ENCODE data around the gene CLDN1.
A peak's percentile ranks its signal among the peaks of the same experiment; 100 is the strongest.

The CLDN1 gene

GRCh38 chr3:190326930-190327329 lies 4.7 kb upstream of the CLDN1 start:
- H3K9ac ChIP-seq (ENCODE audit: low read length), result no peak overlapping the region
- H3K36me3 ChIP-seq (ENCODE audit: control insufficient read depth, low read depth, low read length), result no peaks in the 10 kb centered on the region
- no peaks in the 10 kb centered on the region for H3K9me3 ChIP-seq (ENCODE audit: control insufficient read depth, low read depth, low read length)
- H3K27ac ChIP-seq (ENCODE audit: low read length), result no peak overlapping the region
- peaks cover 15% of the 10 kb centered on the region for H3K27me3 ChIP-seq (ENCODE audit: control insufficient read depth, insufficient read depth, low read length)
- peaks cover 11% of the 10 kb centered on the region for H3K4me1 ChIP-seq (ENCODE audit: control insufficient read depth, low read depth, low read length)
- no peak overlapping the region for H3K4me3 ChIP-seq (ENCODE audit: low read length)

- Histone ChIP-seq H3K4me1 (ENCODE audit: control insufficient read depth, low read depth, low read length) (peaks cover 14% of the 10 kb centered on the region), H3K9me3 (ENCODE audit: control insufficient read depth, low read depth, low read length) (no peaks in the 10 kb centered on the region), H3K36me3 (ENCODE audit: control insufficient read depth, low read depth, low read length) (no peaks in the 10 kb centered on the region), H3K9ac (ENCODE audit: low read length) (no peak overlapping the region), H3K27me3 (ENCODE audit: control insufficient read depth, insufficient read depth, low read length) (peaks cover 20% of the 10 kb centered on the region), H3K4me3 (ENCODE audit: low read length) (no peak overlapping the region), H3K27ac (ENCODE audit: low read length) (no peak overlapping the region)
These were observed 4.1 kb upstream of the CLDN1 start for GRCh38 chr3:190326361-190326760.

- no peak overlapping the region for H3K4me3 ChIP-seq (ENCODE audit: low read length)
- no peak overlapping the region for H3K9ac ChIP-seq (ENCODE audit: low read length)
- H3K27me3 ChIP-seq (ENCODE audit: control insufficient read depth, insufficient read depth, low read length), result peaks cover 25% of the 10 kb centered on the region
- no peaks in the 10 kb centered on the region for H3K9me3 ChIP-seq (ENCODE audit: control insufficient read depth, low read depth, low read length)
- peaks cover 14% of the 10 kb centered on the region for H3K4me1 ChIP-seq (ENCODE audit: control insufficient read depth, low read depth, low read length)
- H3K27ac ChIP-seq (ENCODE audit: low read length), result no peak overlapping the region
- H3K36me3 ChIP-seq (ENCODE audit: control insufficient read depth, low read depth, low read length), result no peaks in the 10 kb centered on the region
These were observed 3.7 kb upstream of the CLDN1 start for GRCh38 chr3:190325923-190326322.

GRCh38 chr3:190323246-190323626 lies 990 bp upstream of the CLDN1 start:
- no peak overlapping the region for H3K27ac ChIP-seq (ENCODE audit: low read length)
- H3K4me3 ChIP-seq (ENCODE audit: low read length), result no peak overlapping the region
- no peak overlapping the region for H3K9ac ChIP-seq (ENCODE audit: low read length)
- H3K4me1 ChIP-seq (ENCODE audit: control insufficient read depth, low read depth, low read length), result peaks cover 14% of the 10 kb centered on the region
- peaks cover 31% of the 10 kb centered on the region for H3K27me3 ChIP-seq (ENCODE audit: control insufficient read depth, insufficient read depth, low read length)
- no peaks in the 10 kb centered on the region for H3K9me3 ChIP-seq (ENCODE audit: control insufficient read depth, low read depth, low read length)
- H3K36me3 ChIP-seq (ENCODE audit: control insufficient read depth, low read depth, low read length), result no peaks in the 10 kb centered on the region

- Histone ChIP-seq H3K4me1 (ENCODE audit: control insufficient read depth, low read depth, low read length) (peaks cover 14% of the 10 kb centered on the region), H3K27me3 (ENCODE audit: control insufficient read depth, insufficient read depth, low read length) (peaks cover 31% of the 10 kb centered on the region), H3K4me3 (ENCODE audit: low read length) (peak overlapping the region; percentile 73), H3K36me3 (ENCODE audit: control insufficient read depth, low read depth, low read length) (no peaks in the 10 kb centered on the region), H3K9ac (ENCODE audit: low read length) (no peak overlapping the region), H3K9me3 (ENCODE audit: control insufficient read depth, low read depth, low read length) (no peaks in the 10 kb centered on the region), H3K27ac (ENCODE audit: low read length) (no peak overlapping the region)
These were observed 479 bp upstream of the CLDN1 start for GRCh38 chr3:190322604-190323245.

- no peaks in the 10 kb centered on the region for H3K9me3 ChIP-seq (ENCODE audit: control insufficient read depth, low read depth, low read length)
- H3K27me3 ChIP-seq (ENCODE audit: control insufficient read depth, insufficient read depth, low read length), result peaks cover 31% of the 10 kb centered on the region
- peaks cover 9% of the 10 kb centered on the region for H3K4me1 ChIP-seq (ENCODE audit: control insufficient read depth, low read depth, low read length)
- no peak overlapping the region for H3K9ac ChIP-seq (ENCODE audit: low read length)
- H3K4me3 ChIP-seq (ENCODE audit: low read length), result no peak overlapping the region
- H3K36me3 ChIP-seq (ENCODE audit: control insufficient read depth, low read depth, low read length), result no peaks in the 10 kb centered on the region
- no peak overlapping the region for H3K27ac ChIP-seq (ENCODE audit: low read length)
These were observed 1.5 kb downstream of the CLDN1 start for GRCh38 chr3:190320594-190321362.

- Histone ChIP-seq H3K4me3 (ENCODE audit: low read length) (no peak overlapping the region), H3K9ac (ENCODE audit: low read length) (no peak overlapping the region), H3K27me3 (ENCODE audit: control insufficient read depth, insufficient read depth, low read length) (peaks cover 31% of the 10 kb centered on the region)
These were observed 2.6 kb downstream of the CLDN1 start for GRCh38 chr3:190319660-190320059.

GRCh38 chr3:190318666-190319065 lies 3.6 kb downstream of the CLDN1 start:
- no peaks in the 10 kb centered on the region for H3K36me3 ChIP-seq (ENCODE audit: control insufficient read depth, low read depth, low read length)
- no peak overlapping the region for H3K9ac ChIP-seq (ENCODE audit: low read length)
- peaks cover 3% of the 10 kb centered on the region for H3K4me1 ChIP-seq (ENCODE audit: control insufficient read depth, low read depth, low read length)

More at GRCh38 chr3:190319660-190320059, 2.6 kb downstream of the CLDN1 start:
- no peak overlapping the region for H3K27ac ChIP-seq (ENCODE audit: low read length)
- H3K4me1 ChIP-seq (ENCODE audit: control insufficient read depth, low read depth, low read length), result peaks cover 3% of the 10 kb centered on the region
- no peaks in the 10 kb centered on the region for H3K9me3 ChIP-seq (ENCODE audit: control insufficient read depth, low read depth, low read length)
- H3K36me3 ChIP-seq (ENCODE audit: control insufficient read depth, low read depth, low read length), result no peaks in the 10 kb centered on the region

GRCh38 chr3:190314741-190315140 lies 7.5 kb downstream of the CLDN1 start:
- no peak overlapping the region for H3K9ac ChIP-seq (ENCODE audit: low read length)
- H3K4me1 ChIP-seq (ENCODE audit: control insufficient read depth, low read depth, low read length), result no peaks in the 10 kb centered on the region
- H3K9me3 ChIP-seq (ENCODE audit: control insufficient read depth, low read depth, low read length), result no peaks in the 10 kb centered on the region
- no peak overlapping the region for H3K27ac ChIP-seq (ENCODE audit: low read length)
- H3K4me3 ChIP-seq (ENCODE audit: low read length), result no peak overlapping the region
- no peaks in the 10 kb centered on the region for H3K36me3 ChIP-seq (ENCODE audit: control insufficient read depth, low read depth, low read length)
- H3K27me3 ChIP-seq (ENCODE audit: control insufficient read depth, insufficient read depth, low read length), result no peaks in the 10 kb centered on the region

More at GRCh38 chr3:190318666-190319065, 3.6 kb downstream of the CLDN1 start:
- Histone ChIP-seq H3K27ac (ENCODE audit: low read length) (no peak overlapping the region), H3K27me3 (ENCODE audit: control insufficient read depth, insufficient read depth, low read length) (peaks cover 29% of the 10 kb centered on the region), H3K9me3 (ENCODE audit: control insufficient read depth, low read depth, low read length) (no peaks in the 10 kb centered on the region), H3K4me3 (ENCODE audit: low read length) (no peak overlapping the region)

- Histone ChIP-seq H3K27ac (ENCODE audit: low read length) (no peak overlapping the region), H3K4me1 (ENCODE audit: control insufficient read depth, low read depth, low read length) (no peaks in the 10 kb centered on the region)
These were observed 12.8 kb downstream of the CLDN1 start for GRCh38 chr3:190309414-190309813.

GRCh38 chr3:190308154-190308553 lies 14.1 kb downstream of the CLDN1 start:
- no peak overlapping the region for H3K27ac ChIP-seq (ENCODE audit: low read length)
- H3K27me3 ChIP-seq (ENCODE audit: control insufficient read depth, insufficient read depth, low read length), result no peaks in the 10 kb centered on the region
- H3K4me1 ChIP-seq (ENCODE audit: control insufficient read depth, low read depth, low read length), result no peaks in the 10 kb centered on the region
- no peaks in the 10 kb centered on the region for H3K9me3 ChIP-seq (ENCODE audit: control insufficient read depth, low read depth, low read length)
- no peak overlapping the region for H3K9ac ChIP-seq (ENCODE audit: low read length)
- no peak overlapping the region for H3K4me3 ChIP-seq (ENCODE audit: low read length)
- no peaks in the 10 kb centered on the region for H3K36me3 ChIP-seq (ENCODE audit: control insufficient read depth, low read depth, low read length)

More at GRCh38 chr3:190309414-190309813, 12.8 kb downstream of the CLDN1 start:
- Histone ChIP-seq H3K27me3 (ENCODE audit: control insufficient read depth, insufficient read depth, low read length) (no peaks in the 10 kb centered on the region), H3K9ac (ENCODE audit: low read length) (no peak overlapping the region), H3K4me3 (ENCODE audit: low read length) (no peak overlapping the region), H3K36me3 (ENCODE audit: control insufficient read depth, low read depth, low read length) (no peaks in the 10 kb centered on the region), H3K9me3 (ENCODE audit: control insufficient read depth, low read depth, low read length) (no peaks in the 10 kb centered on the region)

GRCh38 chr3:190307164-190307545 lies 15.1 kb downstream of the CLDN1 start:
- H3K36me3 ChIP-seq (ENCODE audit: control insufficient read depth, low read depth, low read length), result no peaks in the 10 kb centered on the region
- H3K27ac ChIP-seq (ENCODE audit: low read length), result no peak overlapping the region
- H3K27me3 ChIP-seq (ENCODE audit: control insufficient read depth, insufficient read depth, low read length), result no peaks in the 10 kb centered on the region
- no peak overlapping the region for H3K9ac ChIP-seq (ENCODE audit: low read length)
- no peaks in the 10 kb centered on the region for H3K9me3 ChIP-seq (ENCODE audit: control insufficient read depth, low read depth, low read length)
- no peaks in the 10 kb centered on the region for H3K4me1 ChIP-seq (ENCODE audit: control insufficient read depth, low read depth, low read length)
- H3K4me3 ChIP-seq (ENCODE audit: low read length), result no peak overlapping the region
